ENCODE measurements around the gene PDIA2.

PDIA2 gene

DNA sequence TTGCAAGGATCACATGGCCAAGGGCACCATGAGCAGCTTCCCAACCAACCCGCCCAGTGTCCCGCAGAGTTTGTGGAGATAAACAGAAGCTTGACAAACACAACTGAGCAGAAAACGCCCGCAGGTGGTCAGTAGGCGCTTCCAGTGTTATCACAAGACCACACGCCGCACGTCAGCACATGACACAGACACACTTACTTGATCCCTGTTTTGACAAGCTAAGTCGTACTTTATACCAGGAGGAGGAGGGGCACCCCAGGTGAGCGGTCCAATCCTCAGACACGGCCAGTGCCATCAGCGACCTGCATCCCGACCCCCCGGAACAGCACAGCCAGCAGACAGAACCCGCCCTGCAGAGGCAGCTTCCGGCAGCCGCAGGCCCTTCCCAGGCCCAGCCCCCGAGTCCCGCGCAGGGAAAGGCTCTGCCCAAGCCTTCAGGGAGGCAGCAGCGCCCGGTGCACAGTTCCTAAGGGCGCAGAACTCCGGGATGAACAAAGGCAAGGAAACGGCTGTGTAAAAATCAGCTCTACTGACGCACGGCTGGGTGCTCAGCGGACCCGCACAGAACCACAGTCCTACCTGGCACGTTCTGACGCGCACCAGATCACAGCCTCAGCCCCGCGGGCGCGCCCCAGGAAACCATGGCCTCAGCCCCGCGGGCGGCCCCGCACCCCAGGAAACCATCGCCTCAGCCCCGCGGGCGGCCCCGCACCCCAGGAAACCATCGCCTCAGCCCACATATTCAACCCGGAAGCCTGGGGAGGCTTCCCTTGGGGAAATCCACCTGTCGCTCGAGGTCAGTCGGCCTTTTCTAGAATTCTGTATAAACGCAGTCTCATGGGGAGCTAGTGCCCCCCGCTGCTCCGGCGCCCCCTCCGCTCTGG, 41.7 kb downstream of the PDIA2 start (continued):
- TF ChIP-seq, protein P1, sequence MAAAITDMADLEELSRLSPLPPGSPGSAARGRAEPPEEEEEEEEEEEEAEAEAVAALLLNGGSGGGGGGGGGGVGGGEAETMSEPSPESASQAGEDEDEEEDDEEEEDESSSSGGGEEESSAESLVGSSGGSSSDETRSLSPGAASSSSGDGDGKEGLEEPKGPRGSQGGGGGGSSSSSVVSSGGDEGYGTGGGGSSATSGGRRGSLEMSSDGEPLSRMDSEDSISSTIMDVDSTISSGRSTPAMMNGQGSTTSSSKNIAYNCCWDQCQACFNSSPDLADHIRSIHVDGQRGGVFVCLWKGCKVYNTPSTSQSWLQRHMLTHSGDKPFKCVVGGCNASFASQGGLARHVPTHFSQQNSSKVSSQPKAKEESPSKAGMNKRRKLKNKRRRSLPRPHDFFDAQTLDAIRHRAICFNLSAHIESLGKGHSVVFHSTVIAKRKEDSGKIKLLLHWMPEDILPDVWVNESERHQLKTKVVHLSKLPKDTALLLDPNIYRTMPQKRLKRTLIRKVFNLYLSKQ (tag by site-specific recombination; IDR thresholded peaks at IDR 0.05; ENCODE audit: borderline replicate concordance) = no peak
- no peak for TF ChIP-seq ZNF596 (tag by site-specific recombination; IDR thresholded peaks at IDR 0.05)
- peak; percentile 86 for TF ChIP-seq ZEB2 (tag by site-specific recombination; IDR thresholded peaks at IDR 0.05)
- no peak for TF ChIP-seq ZNF175 (tag by site-specific recombination; IDR thresholded peaks at IDR 0.05)
- TF ChIP-seq ZNF555 (tag by site-specific recombination; conservative IDR thresholded peaks at IDR 0.05) = no peak
- peak; percentile 69 for TF ChIP-seq KLF8 (tag by site-specific recombination; IDR thresholded peaks at IDR 0.05)
- TF ChIP-seq, protein P2, sequence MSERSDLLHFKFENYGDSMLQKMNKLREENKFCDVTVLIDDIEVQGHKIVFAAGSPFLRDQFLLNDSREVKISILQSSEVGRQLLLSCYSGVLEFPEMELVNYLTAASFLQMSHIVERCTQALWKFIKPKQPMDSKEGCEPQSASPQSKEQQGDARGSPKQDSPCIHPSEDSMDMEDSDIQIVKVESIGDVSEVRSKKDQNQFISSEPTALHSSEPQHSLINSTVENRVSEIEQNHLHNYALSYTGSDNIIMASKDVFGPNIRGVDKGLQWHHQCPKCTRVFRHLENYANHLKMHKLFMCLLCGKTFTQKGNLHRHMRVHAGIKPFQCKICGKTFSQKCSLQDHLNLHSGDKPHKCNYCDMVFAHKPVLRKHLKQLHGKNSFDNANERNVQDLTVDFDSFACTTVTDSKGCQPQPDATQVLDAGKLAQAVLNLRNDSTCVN (tag by site-specific recombination; optimal IDR thresholded peaks at IDR 0.05) = peak; percentile 77
- TF ChIP-seq ZNF629 (tag by site-specific recombination; IDR thresholded peaks at IDR 0.05) = peak; percentile 96
- TF ChIP-seq TRIM28 (IDR thresholded peaks at IDR 0.05; ENCODE audit: borderline replicate concordance, low read length) = peak; percentile 38; the same call in 1 of the 2 replicates
- TF ChIP-seq ZNF184 (tag by site-specific recombination; IDR thresholded peaks at IDR 0.05) = no peak
- TF ChIP-seq ZNF623 (tag by site-specific recombination; IDR thresholded peaks at IDR 0.05) = no peak
- TF ChIP-seq, protein P3, sequence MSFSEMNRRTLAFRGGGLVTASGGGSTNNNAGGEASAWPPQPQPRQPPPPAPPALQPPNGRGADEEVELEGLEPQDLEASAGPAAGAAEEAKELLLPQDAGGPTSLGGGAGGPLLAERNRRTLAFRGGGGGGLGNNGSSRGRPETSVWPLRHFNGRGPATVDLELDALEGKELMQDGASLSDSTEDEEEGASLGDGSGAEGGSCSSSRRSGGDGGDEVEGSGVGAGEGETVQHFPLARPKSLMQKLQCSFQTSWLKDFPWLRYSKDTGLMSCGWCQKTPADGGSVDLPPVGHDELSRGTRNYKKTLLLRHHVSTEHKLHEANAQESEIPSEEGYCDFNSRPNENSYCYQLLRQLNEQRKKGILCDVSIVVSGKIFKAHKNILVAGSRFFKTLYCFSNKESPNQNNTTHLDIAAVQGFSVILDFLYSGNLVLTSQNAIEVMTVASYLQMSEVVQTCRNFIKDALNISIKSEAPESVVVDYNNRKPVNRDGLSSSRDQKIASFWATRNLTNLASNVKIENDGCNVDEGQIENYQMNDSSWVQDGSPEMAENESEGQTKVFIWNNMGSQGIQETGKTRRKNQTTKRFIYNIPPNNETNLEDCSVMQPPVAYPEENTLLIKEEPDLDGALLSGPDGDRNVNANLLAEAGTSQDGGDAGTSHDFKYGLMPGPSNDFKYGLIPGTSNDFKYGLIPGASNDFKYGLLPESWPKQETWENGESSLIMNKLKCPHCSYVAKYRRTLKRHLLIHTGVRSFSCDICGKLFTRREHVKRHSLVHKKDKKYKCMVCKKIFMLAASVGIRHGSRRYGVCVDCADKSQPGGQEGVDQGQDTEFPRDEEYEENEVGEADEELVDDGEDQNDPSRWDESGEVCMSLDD (tag by site-specific recombination; IDR thresholded peaks at IDR 0.05) = no peak
- TF ChIP-seq ZNF121 (tag by site-specific recombination; IDR thresholded peaks at IDR 0.05) = no peak
- no peak for TF ChIP-seq ZNF521 (tag by site-specific recombination; IDR thresholded peaks at IDR 0.05)
- TF ChIP-seq ZNF510 (tag by site-specific recombination; IDR thresholded peaks at IDR 0.05; ENCODE audit: insufficient replicate concordance) = no peak
- TF ChIP-seq ZNF501 (tag by site-specific recombination; IDR thresholded peaks at IDR 0.05) = no peak
- TF ChIP-seq GLIS1 (tag by site-specific recombination; IDR thresholded peaks at IDR 0.05) = peak; percentile 98
- TF ChIP-seq ZNF768 (tag by site-specific recombination; IDR thresholded peaks at IDR 0.05) = no peak
- TF ChIP-seq, protein P4, sequence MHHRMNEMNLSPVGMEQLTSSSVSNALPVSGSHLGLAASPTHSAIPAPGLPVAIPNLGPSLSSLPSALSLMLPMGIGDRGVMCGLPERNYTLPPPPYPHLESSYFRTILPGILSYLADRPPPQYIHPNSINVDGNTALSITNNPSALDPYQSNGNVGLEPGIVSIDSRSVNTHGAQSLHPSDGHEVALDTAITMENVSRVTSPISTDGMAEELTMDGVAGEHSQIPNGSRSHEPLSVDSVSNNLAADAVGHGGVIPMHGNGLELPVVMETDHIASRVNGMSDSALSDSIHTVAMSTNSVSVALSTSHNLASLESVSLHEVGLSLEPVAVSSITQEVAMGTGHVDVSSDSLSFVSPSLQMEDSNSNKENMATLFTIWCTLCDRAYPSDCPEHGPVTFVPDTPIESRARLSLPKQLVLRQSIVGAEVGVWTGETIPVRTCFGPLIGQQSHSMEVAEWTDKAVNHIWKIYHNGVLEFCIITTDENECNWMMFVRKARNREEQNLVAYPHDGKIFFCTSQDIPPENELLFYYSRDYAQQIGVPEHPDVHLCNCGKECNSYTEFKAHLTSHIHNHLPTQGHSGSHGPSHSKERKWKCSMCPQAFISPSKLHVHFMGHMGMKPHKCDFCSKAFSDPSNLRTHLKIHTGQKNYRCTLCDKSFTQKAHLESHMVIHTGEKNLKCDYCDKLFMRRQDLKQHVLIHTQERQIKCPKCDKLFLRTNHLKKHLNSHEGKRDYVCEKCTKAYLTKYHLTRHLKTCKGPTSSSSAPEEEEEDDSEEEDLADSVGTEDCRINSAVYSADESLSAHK (tag by site-specific recombination; IDR thresholded peaks at IDR 0.05) = peak; percentile 84; the same call in 1 of the 2 replicates
- no peak for TF ChIP-seq ZNF138 (tag by site-specific recombination; IDR thresholded peaks at IDR 0.05; ENCODE audit: borderline replicate concordance)
- TF ChIP-seq TCF7L2 (IDR thresholded peaks at IDR 0.05; ENCODE audit: borderline replicate concordance, low read depth, low read length) = no peak
- TF ChIP-seq, protein P5, sequence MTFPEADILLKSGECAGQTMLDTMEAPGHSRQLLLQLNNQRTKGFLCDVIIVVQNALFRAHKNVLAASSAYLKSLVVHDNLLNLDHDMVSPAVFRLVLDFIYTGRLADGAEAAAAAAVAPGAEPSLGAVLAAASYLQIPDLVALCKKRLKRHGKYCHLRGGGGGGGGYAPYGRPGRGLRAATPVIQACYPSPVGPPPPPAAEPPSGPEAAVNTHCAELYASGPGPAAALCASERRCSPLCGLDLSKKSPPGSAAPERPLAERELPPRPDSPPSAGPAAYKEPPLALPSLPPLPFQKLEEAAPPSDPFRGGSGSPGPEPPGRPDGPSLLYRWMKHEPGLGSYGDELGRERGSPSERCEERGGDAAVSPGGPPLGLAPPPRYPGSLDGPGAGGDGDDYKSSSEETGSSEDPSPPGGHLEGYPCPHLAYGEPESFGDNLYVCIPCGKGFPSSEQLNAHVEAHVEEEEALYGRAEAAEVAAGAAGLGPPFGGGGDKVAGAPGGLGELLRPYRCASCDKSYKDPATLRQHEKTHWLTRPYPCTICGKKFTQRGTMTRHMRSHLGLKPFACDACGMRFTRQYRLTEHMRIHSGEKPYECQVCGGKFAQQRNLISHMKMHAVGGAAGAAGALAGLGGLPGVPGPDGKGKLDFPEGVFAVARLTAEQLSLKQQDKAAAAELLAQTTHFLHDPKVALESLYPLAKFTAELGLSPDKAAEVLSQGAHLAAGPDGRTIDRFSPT (tag by site-specific recombination; IDR thresholded peaks at IDR 0.05) = peak; percentile 63
- TF ChIP-seq, protein P6, sequence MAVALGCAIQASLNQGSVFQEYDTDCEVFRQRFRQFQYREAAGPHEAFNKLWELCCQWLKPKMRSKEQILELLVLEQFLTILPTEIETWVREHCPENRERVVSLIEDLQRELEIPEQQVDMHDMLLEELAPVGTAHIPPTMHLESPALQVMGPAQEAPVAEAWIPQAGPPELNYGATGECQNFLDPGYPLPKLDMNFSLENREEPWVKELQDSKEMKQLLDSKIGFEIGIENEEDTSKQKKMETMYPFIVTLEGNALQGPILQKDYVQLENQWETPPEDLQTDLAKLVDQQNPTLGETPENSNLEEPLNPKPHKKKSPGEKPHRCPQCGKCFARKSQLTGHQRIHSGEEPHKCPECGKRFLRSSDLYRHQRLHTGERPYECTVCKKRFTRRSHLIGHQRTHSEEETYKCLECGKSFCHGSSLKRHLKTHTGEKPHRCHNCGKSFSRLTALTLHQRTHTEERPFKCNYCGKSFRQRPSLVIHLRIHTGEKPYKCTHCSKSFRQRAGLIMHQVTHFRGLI (tag by site-specific recombination; IDR thresholded peaks at IDR 0.05) = peak; percentile 55
- no peak for TF ChIP-seq ZNF626 (tag by site-specific recombination; IDR thresholded peaks at IDR 0.05)
- no peak for TF ChIP-seq ZNF747 (tag by site-specific recombination; IDR thresholded peaks at IDR 0.05)
- TF ChIP-seq SCRT1 (tag by site-specific recombination; IDR thresholded peaks at IDR 0.05; ENCODE audit: borderline replicate concordance) = peak; percentile 76
- TF ChIP-seq ZFP3 (tag by site-specific recombination; IDR thresholded peaks at IDR 0.05; ENCODE audit: low read depth) = no peak
- no peak for TF ChIP-seq MEIS1 (CRISPR knock-in tag; IDR thresholded peaks at IDR 0.05; ENCODE audit: borderline replicate concordance)

All from HEK293 (cell line).